A673 (cell line): Measurements from ENCODE around the gene CCDC82.

Experiments used
- EZH2 ChIP-seq: fragments of 200-600 bp; sonication (generic); IDR thresholded peaks from 2 replicates; pipeline ENCODE4 v1.6.1; 2017; ENCODE audit warnings: borderline replicate concordance, low read depth, mild to moderate bottlenecking, mixed read lengths, antibody characterized with exemption, low read length; ENCODE audit not compliant: poor library complexity, severe bottlenecking
- TF ChIP-seq, protein P1 (sequence below): fragments of 300-800, 200-600 bp; sonication (generic); conservative IDR thresholded peaks from 2 replicates; pipeline ENCODE4 v1.5.1; 2017; ENCODE audit warnings: low read depth, mild to moderate bottlenecking, antibody characterized with exemption, low read length, moderate library complexity, mixed read lengths

DNA sequence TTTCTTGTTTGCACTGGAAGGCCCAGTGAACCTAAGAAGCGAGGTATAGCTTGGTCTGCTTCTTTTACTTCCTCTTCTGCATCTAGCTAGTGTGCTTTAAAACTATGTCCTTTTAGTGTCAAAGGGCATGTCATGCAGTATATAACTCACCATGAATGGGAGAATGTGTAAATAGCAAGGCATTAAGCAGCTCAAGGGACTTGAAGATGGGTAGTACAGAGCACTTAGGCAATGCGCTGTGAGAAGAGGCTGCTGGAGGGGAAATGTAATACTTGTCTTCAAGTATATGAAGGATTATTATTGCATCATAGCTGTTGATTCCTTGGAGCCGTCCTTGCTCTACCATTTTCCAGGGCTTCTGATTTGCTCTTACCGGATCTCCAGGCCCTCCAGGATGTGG lies 54.3 kb downstream of the CCDC82 start:
- TF ChIP-seq, protein P1, sequence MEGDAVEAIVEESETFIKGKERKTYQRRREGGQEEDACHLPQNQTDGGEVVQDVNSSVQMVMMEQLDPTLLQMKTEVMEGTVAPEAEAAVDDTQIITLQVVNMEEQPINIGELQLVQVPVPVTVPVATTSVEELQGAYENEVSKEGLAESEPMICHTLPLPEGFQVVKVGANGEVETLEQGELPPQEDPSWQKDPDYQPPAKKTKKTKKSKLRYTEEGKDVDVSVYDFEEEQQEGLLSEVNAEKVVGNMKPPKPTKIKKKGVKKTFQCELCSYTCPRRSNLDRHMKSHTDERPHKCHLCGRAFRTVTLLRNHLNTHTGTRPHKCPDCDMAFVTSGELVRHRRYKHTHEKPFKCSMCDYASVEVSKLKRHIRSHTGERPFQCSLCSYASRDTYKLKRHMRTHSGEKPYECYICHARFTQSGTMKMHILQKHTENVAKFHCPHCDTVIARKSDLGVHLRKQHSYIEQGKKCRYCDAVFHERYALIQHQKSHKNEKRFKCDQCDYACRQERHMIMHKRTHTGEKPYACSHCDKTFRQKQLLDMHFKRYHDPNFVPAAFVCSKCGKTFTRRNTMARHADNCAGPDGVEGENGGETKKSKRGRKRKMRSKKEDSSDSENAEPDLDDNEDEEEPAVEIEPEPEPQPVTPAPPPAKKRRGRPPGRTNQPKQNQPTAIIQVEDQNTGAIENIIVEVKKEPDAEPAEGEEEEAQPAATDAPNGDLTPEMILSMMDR, result no peak
- TF ChIP-seq EZH2, result no peak
